Heart right ventricle (tissue), 16 donors: ENCODE results near the gene RPS6KA2. TPM values are rescaled to one million over a fixed set of nuclear protein-coding genes. Genes with fewer than 3 reads are reported as not detected.

Source experiments
- ATAC-seq, 8 donors: fragments of 200-7000 bp; cut with Tn5 transposase; one replicate each; pipeline ENCODE4 v1.9.1; 2020; ENCODE audit warnings: mild to moderate bottlenecking in 8 of 8, moderate library complexity in 8 of 8, moderate number of reproducible peaks in 1 of 8
- DNase-seq, 2 donors: peaks; one replicate each; pipeline ENCODE4 v3.0.0-alpha.2; 2020
- H3K27ac ChIP-seq, 10 donors: fragments of 200-600 bp; sonication (generic) in 2 of 10; one replicate each; pipeline versions ENCODE4 v1.5.0 to v1.8.0; 2020 to 2022; ENCODE audit warnings: mild to moderate bottlenecking in 3 of 10
- H3K27me3 ChIP-seq, 7 donors: fragments of 200-600 bp; one replicate each; pipeline ENCODE4 v1.8.0; 2021 to 2022; ENCODE audit warnings: mild to moderate bottlenecking in 2 of 7
- H3K36me3 ChIP-seq, 9 donors: fragments of 200-600 bp; sonication (generic) in 1 of 9; one replicate each; pipeline versions ENCODE4 v1.5.0 to v1.8.0; 2020 to 2022; ENCODE audit warnings: mild to moderate bottlenecking in 2 of 9
- H3K4me1 ChIP-seq, 9 donors: fragments of 200-600 bp; sonication (generic) in 1 of 9; one replicate each; pipeline versions ENCODE4 v1.5.0 to v1.8.0; 2020 to 2022; ENCODE audit warnings: mild to moderate bottlenecking in 4 of 9
- H3K4me3 ChIP-seq, 10 donors: fragments of 200-600 bp; sonication (generic) in 2 of 10; one replicate each; pipeline versions ENCODE4 v1.5.0 to v1.8.0; 2020 to 2022; ENCODE audit warnings: mild to moderate bottlenecking in 7 of 10, moderate library complexity in 2 of 10
- H3K9me3 ChIP-seq, 11 donors: fragments of 200-600 bp in 10 of 11; sonication (generic) in 2 of 11; one replicate each; pipeline versions ENCODE4 v1.5.0 to v1.8.0; 2013 to 2022; ENCODE audit warnings: mild to moderate bottlenecking in 2 of 11, control low read depth in 1 of 11, moderate library complexity in 1 of 11
- CTCF ChIP-seq, 9 donors: fragments of 200-600 bp; sonication (generic) in 2 of 9; IDR thresholded peaks; one replicate each; pipeline versions ENCODE4 v1.5.0 to v1.8.0; 2021 to 2022; ENCODE audit warnings: antibody characterized with exemption in 9 of 9, mild to moderate bottlenecking in 5 of 9, moderate library complexity in 1 of 9
- WGBS, 2 donors: extraction: QIAGEN DNeasy Blood & Tissue Kit; methylation state at CpG; one replicate each; pipeline ENCODE4 v1.1.7; 2013; ENCODE audit warnings: inconsistent platforms in 1 of 2; 5-methylcytosine and 5-hydroxymethylcytosine counted together
- intact Hi-C, 10 donors: fragments of 100-400 bp; cut with DNase I; formaldehyde crosslinking; loops; one replicate each; pipeline versions ENCODE4 v1.11.1 to v1.14.2; 2022
- polyA plus RNA-seq, 2 donors: library from polyadenylated mRNA; stranded (reverse); fragments of 200-250 nt; gene quantifications; one replicate each; pipeline ENCODE4 v1.2.3, GENCODE V29; 2013
- total RNA-seq, 10 donors: library from RNA; stranded (reverse); fragmentation: NEBNext Ultra II Directional in 3 of 10; extraction: Animal tissue kit (Norgen Biotek cat#: 25700) in 3 of 10; gene quantifications; one replicate each; pipeline versions ENCODE4 v1.2.1 to v1.2.4, GENCODE V29; 2021 to 2023
- donor health status: Arrhythmogenic right ventricular cardiomyopathy.
- donor health status: ischemic (EF 13 %, LVEDD 7.1; RV severe dilation, severe dysfunction).
- donor health status: healthy with polysubstance abuse.
- donor health status: DM: no; HTN: yes; CAD: no.
- donor health status: DM: no; HTN: no; CAD: no.
- donor health status: ischemic (EF 25% LVEDD 6.9; RV normal size, moderate dysfunction).
- donor health status: ischemic (EF 25% LVEDD 5.7; RV mildly dilated, moderate dysfunction).
- donor health status: healthy.
- donor health status: DM: yes; HTN: yes; CAD: no.
- donor health status: Ischemic cardiomyopathy.
- donor health status: ischemic (EF 35%, LVEDD 5.7; RV mildly dilated, moderate dysfunction).
- donor health status: nonischemic (EF 11% LVEDD 7.7; RV severe dilation, severe dysfunction).
- donor health status: DM: yes; HTN: yes; CAD: no.
- donor health status: PGD.
- donor health status: ischemic (EF 29% LVEDD 5.4; RV normal size, mild dysfunction).
- donor health status: nonischemic (EF 23%, LVEDD 6.1; RV moderate dilation, normal function).

Gene RPS6KA2
- total and polyA plus RNA-seq, 12 donors = 20.3 to 91.4 (median 73.7) TPM

- peak in 3 of 8 donors; percentile 11 to 41 (median 36) for ATAC-seq
- H3K4me1 ChIP-seq = peaks cover 0 to 53% (median 41%) of the 10 kb centered on the region in 9 donors
- no peaks in the 10 kb centered on the region for H3K36me3 ChIP-seq
- H3K27me3 ChIP-seq = no peaks in the 10 kb centered on the region
- no peaks in the 10 kb centered on the region for H3K9me3 ChIP-seq
- intact Hi-C loops = no loop called here
- WGBS, 2 donors = 71% methylated on average over 10 of the region's 10 CpGs
- DNase-seq = no peak
- TF ChIP-seq CTCF (IDR thresholded peaks at IDR 0.05) = no peak
- no peak overlapping the region for H3K4me3 ChIP-seq
- H3K27ac ChIP-seq = no peak overlapping the region
Measured at GRCh38 chr6:166587631-166588413, 39.2 kb downstream of the RPS6KA2 start.

GRCh38 chr6:166586424-166587156, 40.5 kb downstream of the RPS6KA2 start, which contains the start of gene RAMACL:
Gene RAMACL (minus strand): TSS chr6:166586678. CDS start chr6:166586477, 201 bp downstream.
- WGBS, 2 donors = 96 to 97% methylated on average over 9 of the region's 9 CpGs
- Histone ChIP-seq H3K27me3 (no peaks in the 10 kb centered on the region), H3K27ac (no peak within 1 kb of the TSS), H3K4me3 (no peak within 1 kb of the TSS), H3K36me3 (no peaks in the 10 kb centered on the region), H3K4me1 (peaks cover 0 to 53% (median 36%) of the 10 kb centered on the region in 9 donors), H3K9me3 (no peaks in the 10 kb centered on the region)
- ATAC-seq (peak in 3 of 8 donors; percentile 30 to 62 (median 51)), DNase-seq (no peak)
- intact Hi-C loops = no loop called here
- no peak for TF ChIP-seq CTCF (IDR thresholded peaks at IDR 0.05)

GRCh38 chr6:166584853-166585429, 42.1 kb downstream of the RPS6KA2 start:
- Histone ChIP-seq H3K4me3 (no peak overlapping the region), H3K27me3 (no peaks in the 10 kb centered on the region), H3K4me1 (peaks cover 0 to 46% (median 25%) of the 10 kb centered on the region in 9 donors), H3K9me3 (no peaks in the 10 kb centered on the region), H3K36me3 (peaks cover 0 to 6% (median 0%) of the 10 kb centered on the region in 9 donors), H3K27ac (no peak overlapping the region)
- DNase-seq = no peak
- no peak for ATAC-seq
- WGBS, 2 donors = 89 to 92% methylated on average over 12 of the region's 12 CpGs
- intact Hi-C loops = no loop called here
- no peak for TF ChIP-seq CTCF (IDR thresholded peaks at IDR 0.05)

- no peak for DNase-seq
- no peak for TF ChIP-seq CTCF (IDR thresholded peaks at IDR 0.05)
- Histone ChIP-seq H3K27ac (no peak overlapping the region), H3K27me3 (no peaks in the 10 kb centered on the region), H3K36me3 (peaks cover 0 to 6% (median 0%) of the 10 kb centered on the region in 9 donors), H3K4me1 (peaks cover 0 to 46% (median 21%) of the 10 kb centered on the region in 9 donors), H3K4me3 (no peak overlapping the region), H3K9me3 (no peaks in the 10 kb centered on the region)
- 75 to 78% methylated on average over 3 of the region's 3 CpGs for WGBS, 2 donors
- ATAC-seq = peak in 3 of 8 donors; percentile 21 to 38 (median 26)
- intact Hi-C loops = no loop called here
Measured at GRCh38 chr6:166584155-166584554, 42.9 kb downstream of the RPS6KA2 start.
